OCI-LY3 (cell line): ENCODE measurements around the gene SRGAP1.

ENCODE experiments used
- H2AFZ ChIP-seq: fragments of 200-600, 300-600 bp; shearing (Covaris generic); 2 replicates; pipeline ENCODE4 v1.6.0; 2014; ENCODE audit warnings: antibody characterized with exemption, low read depth, low read length
- H3K27ac ChIP-seq: fragments of 200-600, 300-600 bp; sonication (generic); 2 replicates; pipeline ENCODE4 v1.5.1; 2014; ENCODE audit warnings: mild to moderate bottlenecking, low read length, moderate library complexity, mixed read lengths
- H3K27me3 ChIP-seq: fragments of 200-600, 300-600 bp; sonication (generic); 2 replicates; pipeline ENCODE4 v1.6.1; 2014; ENCODE audit warnings: low read depth, low read length, mixed read lengths
- H3K36me3 ChIP-seq: fragments of 200-600, 300-600 bp; sonication (generic); replicated peaks from 2 replicates; pipeline ENCODE3; 2014; ENCODE audit warnings: low read depth, low read length, mixed read lengths
- H3K4me1 ChIP-seq: fragments of 300-600, 200-600 bp; sonication (generic); 2 replicates; pipeline ENCODE4 v1.6.1; 2014; ENCODE audit warnings: low read length, mixed read lengths
- H3K4me2 ChIP-seq: fragments of 200-600, 300-600 bp; sonication (generic); 2 replicates; pipeline ENCODE4 v1.6.1; 2014; ENCODE audit warnings: low read length, mixed read lengths
- H3K4me3 ChIP-seq: fragments of 300-600, 200-600 bp; sonication (generic); 2 replicates; pipeline ENCODE4 v1.5.1; 2014; ENCODE audit warnings: antibody characterized with exemption, mild to moderate bottlenecking, low read length, moderate library complexity
- H3K79me2 ChIP-seq: fragments of 300-600, 200-600 bp; shearing (Covaris generic); 2 replicates; pipeline ENCODE4 v1.6.1; 2014; ENCODE audit warnings: mild to moderate bottlenecking, low read length, mixed read lengths
- H3K9ac ChIP-seq: fragments of 300-600, 200-600 bp; shearing (Covaris generic); 2 replicates; pipeline ENCODE4 v1.6.0; 2014; ENCODE audit warnings: mild to moderate bottlenecking, low read length, moderate library complexity
- H3K9me3 ChIP-seq: fragments of 200-600, 300-600 bp; shearing (Covaris generic); 2 replicates; pipeline ENCODE4 v1.6.1; 2014; ENCODE audit warnings: low read length, mixed read lengths; ENCODE audit not compliant: insufficient read depth
- H4K20me1 ChIP-seq: fragments of 200-600, 300-600 bp; sonication (generic); 2 replicates; pipeline ENCODE4 v1.6.1; 2016; ENCODE audit warnings: low read length, mixed read lengths; ENCODE audit not compliant: insufficient read depth
- CTCF ChIP-seq: fragments of 200-600, 300-600 bp; sonication (generic); IDR thresholded peaks from 2 replicates; pipeline ENCODE4 v1.5.1; 2014; ENCODE audit warnings: antibody characterized with exemption, low read length, low read depth
- EZH2phosphoT487 ChIP-seq: fragments of 200-600 bp; shearing (Covaris generic); IDR thresholded peaks from 2 replicates; pipeline ENCODE4 v1.6.1; 2018; ENCODE audit warnings: antibody characterized with exemption, mixed run types, low read depth

The SRGAP1 gene

GRCh38 chr12:63931703-63932102 lies 87.2 kb downstream of the SRGAP1 start:
- no peaks in the 10 kb centered on the region for H3K79me2 ChIP-seq
- H3K4me3 ChIP-seq = no peak overlapping the region
- H3K4me1 ChIP-seq = peaks cover 24% of the 10 kb centered on the region
- no peak overlapping the region for H3K27ac ChIP-seq
- TF ChIP-seq EZH2phosphoT487 = no peak
- TF ChIP-seq CTCF = no peak
- H3K9ac ChIP-seq = no peak overlapping the region
- H3K9me3 ChIP-seq = no peaks in the 10 kb centered on the region
- H2AFZ ChIP-seq = no peak overlapping the region
- H3K27me3 ChIP-seq = no peaks in the 10 kb centered on the region
- no peak overlapping the region; the same call in 1 of the 2 replicates for H3K4me2 ChIP-seq
- H3K36me3 ChIP-seq = no peaks in the 10 kb centered on the region
- H4K20me1 ChIP-seq = no peaks in the 10 kb centered on the region

GRCh38 chr12:63934936-63935335 lies 90.4 kb downstream of the SRGAP1 start:
- H3K79me2 ChIP-seq = no peaks in the 10 kb centered on the region
- H3K27ac ChIP-seq = no peak overlapping the region
- H3K9ac ChIP-seq = no peak overlapping the region
- no peaks in the 10 kb centered on the region for H3K9me3 ChIP-seq
- TF ChIP-seq EZH2phosphoT487 (no peak), CTCF (no peak)
- no peaks in the 10 kb centered on the region for H3K27me3 ChIP-seq
- H2AFZ ChIP-seq = no peak overlapping the region
- no peaks in the 10 kb centered on the region for H3K36me3 ChIP-seq
- no peak overlapping the region for H3K4me2 ChIP-seq
- H3K4me3 ChIP-seq = no peak overlapping the region
- H3K4me1 ChIP-seq = peaks cover 21% of the 10 kb centered on the region
- H4K20me1 ChIP-seq = no peaks in the 10 kb centered on the region

GRCh38 chr12:63935361-63935760 lies 90.9 kb downstream of the SRGAP1 start:
- H3K4me1 ChIP-seq = peaks cover 19% of the 10 kb centered on the region
- H3K4me3 ChIP-seq = no peak overlapping the region
- H3K36me3 ChIP-seq = no peaks in the 10 kb centered on the region
- no peaks in the 10 kb centered on the region for H4K20me1 ChIP-seq
- H3K9ac ChIP-seq = no peak overlapping the region
- H3K4me2 ChIP-seq = no peak overlapping the region
- H3K9me3 ChIP-seq = no peaks in the 10 kb centered on the region
- H2AFZ ChIP-seq = no peak overlapping the region
- no peak overlapping the region for H3K27ac ChIP-seq
- H3K79me2 ChIP-seq = no peaks in the 10 kb centered on the region
- no peaks in the 10 kb centered on the region for H3K27me3 ChIP-seq
- no peak for TF ChIP-seq CTCF
- TF ChIP-seq EZH2phosphoT487 = no peak

- H3K4me2 ChIP-seq = no peak overlapping the region
- no peak overlapping the region for H3K4me3 ChIP-seq
- H3K4me1 ChIP-seq = peaks cover 6% of the 10 kb centered on the region
- no peak overlapping the region for H3K27ac ChIP-seq
- TF ChIP-seq CTCF (no peak), EZH2phosphoT487 (no peak)
- no peaks in the 10 kb centered on the region for H3K79me2 ChIP-seq
- no peaks in the 10 kb centered on the region for H3K9me3 ChIP-seq
- no peak overlapping the region for H2AFZ ChIP-seq
- H3K9ac ChIP-seq = no peak overlapping the region
- no peaks in the 10 kb centered on the region for H4K20me1 ChIP-seq
- H3K27me3 ChIP-seq = no peaks in the 10 kb centered on the region
- no peaks in the 10 kb centered on the region for H3K36me3 ChIP-seq
Observed at GRCh38 chr12:63937378-63938316, 93.1 kb downstream of the SRGAP1 start.
